NCI-H82 (cell line): ENCODE measurements around the gene DGKG.

Source experiments
- DNase-seq: peaks from one replicate; lab custom pipeline; 2025; lab: John Stamatoyannopoulos, UW

The DGKG gene

GRCh38 chr3:186361762-186362536, at the start of gene DGKG:
DGKG (minus strand) TSS chr3:186362234; CDS start chr3:186320459, 41,775 bp downstream.
- no peak for DNase-seq

GRCh38 chr3:186411089-186411488, 49.1 kb upstream of the DGKG start:
- no peak for DNase-seq

- no peak for DNase-seq
Measured at GRCh38 chr3:186406669-186407635, 44.9 kb upstream of the DGKG start.

GRCh38 chr3:186401556-186401955, 39.5 kb upstream of the DGKG start:
- no peak for DNase-seq

- no peak for DNase-seq
Measured at GRCh38 chr3:186400662-186401061, 38.6 kb upstream of the DGKG start.

- no peak for DNase-seq
Measured at GRCh38 chr3:186400026-186400425, 38.0 kb upstream of the DGKG start.

GRCh38 chr3:186394566-186395217, 32.7 kb upstream of the DGKG start:
- DNase-seq, result no peak

- DNase-seq, result no peak
Measured at GRCh38 chr3:186386883-186387560, 25.0 kb upstream of the DGKG start.

GRCh38 chr3:186385856-186386602, 24.0 kb upstream of the DGKG start:
- DNase-seq, result no peak

GRCh38 chr3:186383026-186383993, 21.3 kb upstream of the DGKG start:
- no peak for DNase-seq

GRCh38 chr3:186382217-186382885, 20.3 kb upstream of the DGKG start:
- no peak for DNase-seq

- peak; percentile 70 for DNase-seq
Measured at GRCh38 chr3:186381424-186382216, 19.6 kb upstream of the DGKG start.

- no peak for DNase-seq
Measured at GRCh38 chr3:186380622-186381380, 18.8 kb upstream of the DGKG start.

- no peak for DNase-seq
Measured at GRCh38 chr3:186375443-186375842, 13.4 kb upstream of the DGKG start.

- no peak for DNase-seq
Measured at GRCh38 chr3:186374376-186374775, 12.3 kb upstream of the DGKG start.

- no peak for DNase-seq
Measured at GRCh38 chr3:186369217-186369616, 7.2 kb upstream of the DGKG start.

GRCh38 chr3:186368717-186369116, 6.7 kb upstream of the DGKG start:
- no peak for DNase-seq

- no peak for DNase-seq
Measured at GRCh38 chr3:186368176-186368575, 6.1 kb upstream of the DGKG start.
